Prostate gland (tissue), 2 donors: ENCODE data around the gene FBXW12.

Experiments used
- POLR2A ChIP-seq: fragments of 450-650 bp; IDR thresholded peaks from one replicate; pipeline ENCODE4 v1.6.1; 2016; ENCODE audit warnings: antibody characterized with exemption, mild to moderate bottlenecking
- TF ChIP-seq, protein P1 (sequence below), 4 experiments: fragments of 200-600 bp in 2 of 4; fragments of 450-650 bp in 2 of 4; sonication (generic) in 2 of 4; IDR thresholded peaks; 1 replicate in 3 of 4; 2 replicates in 1 of 4; pipeline ENCODE4 v1.5.1; 2016 to 2019; ENCODE audit warnings: antibody characterized with exemption in 4 of 4, mild to moderate bottlenecking in 2 of 4, moderate library complexity in 2 of 4

- no peak for TF ChIP-seq POLR2A
- TF ChIP-seq, protein P1, sequence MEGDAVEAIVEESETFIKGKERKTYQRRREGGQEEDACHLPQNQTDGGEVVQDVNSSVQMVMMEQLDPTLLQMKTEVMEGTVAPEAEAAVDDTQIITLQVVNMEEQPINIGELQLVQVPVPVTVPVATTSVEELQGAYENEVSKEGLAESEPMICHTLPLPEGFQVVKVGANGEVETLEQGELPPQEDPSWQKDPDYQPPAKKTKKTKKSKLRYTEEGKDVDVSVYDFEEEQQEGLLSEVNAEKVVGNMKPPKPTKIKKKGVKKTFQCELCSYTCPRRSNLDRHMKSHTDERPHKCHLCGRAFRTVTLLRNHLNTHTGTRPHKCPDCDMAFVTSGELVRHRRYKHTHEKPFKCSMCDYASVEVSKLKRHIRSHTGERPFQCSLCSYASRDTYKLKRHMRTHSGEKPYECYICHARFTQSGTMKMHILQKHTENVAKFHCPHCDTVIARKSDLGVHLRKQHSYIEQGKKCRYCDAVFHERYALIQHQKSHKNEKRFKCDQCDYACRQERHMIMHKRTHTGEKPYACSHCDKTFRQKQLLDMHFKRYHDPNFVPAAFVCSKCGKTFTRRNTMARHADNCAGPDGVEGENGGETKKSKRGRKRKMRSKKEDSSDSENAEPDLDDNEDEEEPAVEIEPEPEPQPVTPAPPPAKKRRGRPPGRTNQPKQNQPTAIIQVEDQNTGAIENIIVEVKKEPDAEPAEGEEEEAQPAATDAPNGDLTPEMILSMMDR (IDR thresholded peaks at IDR 0.05), result no peak
Observed at GRCh38 chr3:48418651-48419050, 46.6 kb downstream of the FBXW12 start.
